ENCODE measurements around the gene HAUS8.

GRCh38 chr19:17070912-17071311 lies 4.3 kb downstream of the HAUS8 start:
- TF ChIP-seq CTCF (conservative IDR thresholded peaks at IDR 0.05; ENCODE audit: low read length) (no peak), EZH2phosphoT487 (IDR thresholded peaks at IDR 0.05; ENCODE audit: borderline replicate concordance, low read depth, low read length) (no peak)
